Hepatocyte (in vitro differentiated cells): ENCODE data around the gene MAGI3. TPM values are rescaled to one million over a fixed set of nuclear protein-coding genes. Genes with fewer than 3 reads are reported as not detected.

Source experiments
- DNase-seq: peaks from one replicate; pipeline ENCODE4 v3.0.0-alpha.2; 2016; ENCODE audit warnings: low spot score
- H2AFZ ChIP-seq: fragments of 200-600 bp; sonication (generic); 2 replicates; pipeline ENCODE4 v1.6.0; 2016; ENCODE audit warnings: antibody characterized with exemption, mild to moderate bottlenecking
- H3K27ac ChIP-seq: fragments of 200-600 bp; sonication (generic); 2 replicates; pipeline ENCODE4 v1.5.1; 2016; ENCODE audit warnings: mild to moderate bottlenecking
- H3K27me3 ChIP-seq: fragments of 200-600 bp; sonication (generic); 2 replicates; pipeline ENCODE4 v1.6.1; 2016
- H3K36me3 ChIP-seq: fragments of 200-600 bp; sonication (generic); replicated peaks from 2 replicates; pipeline ENCODE4 v1.5.1; 2016; ENCODE audit warnings: low read depth; ENCODE audit not compliant: insufficient read depth
- H3K4me1 ChIP-seq: fragments of 200-600 bp; sonication (generic); 2 replicates; pipeline ENCODE4 v1.5.1; 2016; ENCODE audit warnings: mild to moderate bottlenecking, moderate library complexity; ENCODE audit not compliant: insufficient read depth
- H3K4me2 ChIP-seq: fragments of 200-600 bp; sonication (generic); 2 replicates; pipeline ENCODE4 v1.6.0; 2016
- H3K4me3 ChIP-seq: fragments of 200-600 bp; sonication (generic); 2 replicates; pipeline ENCODE4 v1.5.1; 2016; ENCODE audit warnings: mild to moderate bottlenecking
- H3K79me2 ChIP-seq: fragments of 200-600 bp; sonication (generic); 2 replicates; pipeline ENCODE4 v1.6.0; 2017; ENCODE audit warnings: mild to moderate bottlenecking
- H3K9me2 ChIP-seq: fragments of 200-600 bp; sonication (generic); replicated peaks from 2 replicates; pipeline ENCODE4 v1.6.0; 2017; ENCODE audit warnings: mild to moderate bottlenecking; ENCODE audit not compliant: insufficient read depth
- H3K9me3 ChIP-seq: fragments of 200-600 bp; sonication (generic); 2 replicates; pipeline ENCODE4 v1.5.1; 2016; ENCODE audit warnings: low read depth, mild to moderate bottlenecking
- H4K20me1 ChIP-seq: fragments of 200-600 bp; sonication (generic); 2 replicates; pipeline ENCODE4 v1.6.0; 2016; ENCODE audit warnings: mild to moderate bottlenecking; ENCODE audit not compliant: insufficient read depth, poor library complexity, severe bottlenecking
- EZH2 ChIP-seq: fragments of 200-600 bp; sonication (generic); IDR thresholded peaks from 2 replicates; pipeline ENCODE4 v1.6.1; 2016; ENCODE audit warnings: antibody characterized with exemption, mild to moderate bottlenecking, borderline replicate concordance
- EZH2phosphoT487 ChIP-seq: fragments of 200-600 bp; sonication (generic); IDR thresholded peaks from one replicate; pipeline ENCODE4 v1.6.1; 2018; ENCODE audit warnings: antibody characterized with exemption, mild to moderate bottlenecking, low read depth, moderate library complexity; ENCODE audit not compliant: unreplicated experiment, severe bottlenecking
- WGBS: methylation state at CpG from one replicate; pipeline ENCODE4 v1.1.6; 2016; ENCODE audit warnings: low lambda C conversion rate; ENCODE audit errors: missing lambda C conversion rate; 5-methylcytosine and 5-hydroxymethylcytosine counted together
- polyA plus RNA-seq: library from polyadenylated mRNA; unstranded; fragments of >200 nt; fragmentation: Nextera tagmentation; extraction: Ambion mirVana; gene quantifications from 2 replicates; pipeline ENCODE4 v1.2.1, GENCODE V29; 2016
- total RNA-seq: library from RNA; depleted of rRNA; stranded (reverse); fragments of >200 nt; gene quantifications from 2 replicates; pipeline ENCODE4 v1.2.3, GENCODE V29; 2014
- TF ChIP-seq, protein P1 (sequence below): fragments of 200-600 bp; sonication (generic); IDR thresholded peaks from 2 replicates; pipeline ENCODE4 v1.5.1; 2016; ENCODE audit warnings: antibody characterized with exemption, mild to moderate bottlenecking; ENCODE audit not compliant: poor library complexity

Gene MAGI3
- total and polyA plus RNA-seq, 2 experiments from 2014 or later, result 15.9 to 22.4 TPM

DNA sequence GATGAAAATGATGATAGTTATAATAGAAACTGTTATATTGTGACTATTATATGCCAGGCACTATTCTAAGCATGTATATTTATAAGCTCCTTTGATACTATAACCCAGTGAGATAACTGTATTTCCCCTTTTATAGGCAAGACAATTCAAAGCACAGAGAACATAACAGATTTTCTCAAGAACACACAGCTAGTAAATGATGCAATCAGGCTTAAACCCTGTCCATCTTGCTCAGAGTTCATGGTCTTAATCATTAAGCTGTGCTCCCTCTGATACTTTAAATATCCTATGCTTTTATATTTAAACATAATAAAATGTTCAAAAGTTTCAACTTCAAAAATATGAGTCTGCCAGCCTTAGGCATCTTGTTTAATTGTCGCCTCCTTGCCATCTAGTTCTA lies 280.3 kb downstream of the MAGI3 start:
- no peaks in the 10 kb centered on the region for H3K9me3 ChIP-seq
- no peak overlapping the region for H3K27ac ChIP-seq
- peaks cover 3% of the 10 kb centered on the region for H3K4me1 ChIP-seq
- no peaks in the 10 kb centered on the region for H3K36me3 ChIP-seq
- no peak overlapping the region for H3K4me3 ChIP-seq
- no peaks in the 10 kb centered on the region for H3K9me2 ChIP-seq
- no peak overlapping the region for H3K4me2 ChIP-seq
- H3K27me3 ChIP-seq, result no peaks in the 10 kb centered on the region
- no peaks in the 10 kb centered on the region for H3K79me2 ChIP-seq
- 92% methylated on average over 1 of the region's 1 CpG for WGBS
- no peak for DNase-seq
- H4K20me1 ChIP-seq, result no peaks in the 10 kb centered on the region
- no peak for TF ChIP-seq EZH2
- TF ChIP-seq EZH2phosphoT487, result no peak
- TF ChIP-seq, protein P1, sequence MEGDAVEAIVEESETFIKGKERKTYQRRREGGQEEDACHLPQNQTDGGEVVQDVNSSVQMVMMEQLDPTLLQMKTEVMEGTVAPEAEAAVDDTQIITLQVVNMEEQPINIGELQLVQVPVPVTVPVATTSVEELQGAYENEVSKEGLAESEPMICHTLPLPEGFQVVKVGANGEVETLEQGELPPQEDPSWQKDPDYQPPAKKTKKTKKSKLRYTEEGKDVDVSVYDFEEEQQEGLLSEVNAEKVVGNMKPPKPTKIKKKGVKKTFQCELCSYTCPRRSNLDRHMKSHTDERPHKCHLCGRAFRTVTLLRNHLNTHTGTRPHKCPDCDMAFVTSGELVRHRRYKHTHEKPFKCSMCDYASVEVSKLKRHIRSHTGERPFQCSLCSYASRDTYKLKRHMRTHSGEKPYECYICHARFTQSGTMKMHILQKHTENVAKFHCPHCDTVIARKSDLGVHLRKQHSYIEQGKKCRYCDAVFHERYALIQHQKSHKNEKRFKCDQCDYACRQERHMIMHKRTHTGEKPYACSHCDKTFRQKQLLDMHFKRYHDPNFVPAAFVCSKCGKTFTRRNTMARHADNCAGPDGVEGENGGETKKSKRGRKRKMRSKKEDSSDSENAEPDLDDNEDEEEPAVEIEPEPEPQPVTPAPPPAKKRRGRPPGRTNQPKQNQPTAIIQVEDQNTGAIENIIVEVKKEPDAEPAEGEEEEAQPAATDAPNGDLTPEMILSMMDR, result no peak
- no peak overlapping the region for H2AFZ ChIP-seq

DNA sequence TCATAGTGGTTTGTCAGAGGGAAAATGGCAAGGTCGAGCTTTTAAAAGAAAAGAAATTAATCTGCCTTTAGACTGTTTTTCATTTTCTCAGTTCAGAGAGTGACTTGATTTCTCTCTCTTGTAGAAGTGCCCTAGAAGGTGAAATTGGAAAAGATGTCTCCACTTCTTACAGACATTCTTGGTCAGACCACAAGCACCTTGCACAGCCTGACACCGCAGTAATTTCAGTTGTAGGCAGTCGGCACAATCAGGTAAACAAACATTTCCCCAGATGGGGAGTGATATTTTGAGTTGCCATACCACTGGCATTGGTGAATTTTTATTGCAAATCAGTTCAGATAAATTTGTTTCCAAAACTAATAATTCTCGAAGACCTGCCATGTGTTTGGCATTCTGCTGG lies 282.2 kb downstream of the MAGI3 start:
- H2AFZ ChIP-seq, result no peak overlapping the region
- TF ChIP-seq, protein P1, result no peak
- TF ChIP-seq EZH2phosphoT487, result no peak
- TF ChIP-seq EZH2, result no peak
- H3K9me2 ChIP-seq, result no peaks in the 10 kb centered on the region
- H3K79me2 ChIP-seq, result no peaks in the 10 kb centered on the region
- no peaks in the 10 kb centered on the region for H3K9me3 ChIP-seq
- H3K27me3 ChIP-seq, result no peaks in the 10 kb centered on the region
- WGBS, result 90% methylated on average over 4 of the region's 4 CpGs
- H4K20me1 ChIP-seq, result no peaks in the 10 kb centered on the region
- no peaks in the 10 kb centered on the region for H3K36me3 ChIP-seq
- no peak overlapping the region for H3K4me2 ChIP-seq
- no peak overlapping the region for H3K27ac ChIP-seq
- H3K4me3 ChIP-seq, result no peak overlapping the region
- no peak for DNase-seq
- no peaks in the 10 kb centered on the region for H3K4me1 ChIP-seq

- H3K9me3 ChIP-seq, result no peaks in the 10 kb centered on the region
- no peaks in the 10 kb centered on the region for H3K4me1 ChIP-seq
- H4K20me1 ChIP-seq, result no peaks in the 10 kb centered on the region
- no peaks in the 10 kb centered on the region for H3K36me3 ChIP-seq
- no peaks in the 10 kb centered on the region for H3K9me2 ChIP-seq
- no peak overlapping the region for H3K27ac ChIP-seq
- no peak for TF ChIP-seq EZH2phosphoT487
- TF ChIP-seq, protein P1, result no peak
- no peak overlapping the region for H3K4me3 ChIP-seq
- H3K79me2 ChIP-seq, result no peaks in the 10 kb centered on the region
- H2AFZ ChIP-seq, result no peak overlapping the region
- no peaks in the 10 kb centered on the region for H3K27me3 ChIP-seq
- 100% methylated on average over 1 of the region's 1 CpG for WGBS
- no peak overlapping the region for H3K4me2 ChIP-seq
- no peak for DNase-seq
These were observed 284.3 kb downstream of the MAGI3 start for GRCh38 chr1:113674591-113674990.

GRCh38 chr1:113675302-113675701 lies 285.0 kb downstream of the MAGI3 start:
- TF ChIP-seq EZH2phosphoT487 (no peak), EZH2 (no peak)
- TF ChIP-seq, protein P1, result no peak
- Histone ChIP-seq H3K9me2 (no peaks in the 10 kb centered on the region), H3K9me3 (no peaks in the 10 kb centered on the region), H3K36me3 (no peaks in the 10 kb centered on the region), H3K27ac (no peak overlapping the region), H3K4me3 (no peak overlapping the region), H4K20me1 (no peaks in the 10 kb centered on the region), H3K79me2 (no peaks in the 10 kb centered on the region), H2AFZ (no peak overlapping the region), H3K27me3 (no peaks in the 10 kb centered on the region), H3K4me1 (no peaks in the 10 kb centered on the region), H3K4me2 (no peak overlapping the region)
- DNase-seq, result no peak
- 89% methylated on average over 2 of the region's 2 CpGs for WGBS
